Mucosa of rectum (tissue), 2 donors: ENCODE measurements around the gene FIGN.

Experiments
- H3K27ac ChIP-seq, 2 donors: one replicate each; pipeline ENCODE4 v1.7.0; 2013; ENCODE audit warnings: inconsistent platforms in 2 of 2, low read depth in 2 of 2, low read length in 2 of 2
- H3K27me3 ChIP-seq, 2 donors: one replicate each; pipeline ENCODE4 v1.7.0; 2013; ENCODE audit warnings: low read length in 2 of 2; ENCODE audit not compliant: control insufficient read depth in 2 of 2, insufficient read depth in 2 of 2
- H3K36me3 ChIP-seq, 2 donors: one replicate each; pipeline ENCODE4 v1.7.0; 2013; ENCODE audit warnings: low read length in 2 of 2; ENCODE audit not compliant: control insufficient read depth in 2 of 2, insufficient read depth in 2 of 2
- H3K4me1 ChIP-seq, 2 donors: one replicate each; pipeline ENCODE4 v1.7.0; 2013; ENCODE audit warnings: low read length in 2 of 2, mild to moderate bottlenecking in 1 of 2; ENCODE audit not compliant: control insufficient read depth in 2 of 2, insufficient read depth in 2 of 2
- H3K4me3 ChIP-seq, 2 donors: one replicate each; pipeline ENCODE4 v1.7.0; 2013; ENCODE audit warnings: low read length in 2 of 2
- H3K9ac ChIP-seq, 2 donors: one replicate each; pipeline ENCODE4 v1.7.0; 2013; ENCODE audit warnings: low read length in 2 of 2, low read depth in 1 of 2, mild to moderate bottlenecking in 1 of 2
- H3K9me3 ChIP-seq, 2 donors: one replicate each; pipeline ENCODE4 v1.7.0; 2013; ENCODE audit warnings: low read length in 2 of 2; ENCODE audit not compliant: control insufficient read depth in 2 of 2
- donor health status: healthy.
- donor health status: Normal muscosa, but diverticular disease.

Gene FIGN

DNA sequence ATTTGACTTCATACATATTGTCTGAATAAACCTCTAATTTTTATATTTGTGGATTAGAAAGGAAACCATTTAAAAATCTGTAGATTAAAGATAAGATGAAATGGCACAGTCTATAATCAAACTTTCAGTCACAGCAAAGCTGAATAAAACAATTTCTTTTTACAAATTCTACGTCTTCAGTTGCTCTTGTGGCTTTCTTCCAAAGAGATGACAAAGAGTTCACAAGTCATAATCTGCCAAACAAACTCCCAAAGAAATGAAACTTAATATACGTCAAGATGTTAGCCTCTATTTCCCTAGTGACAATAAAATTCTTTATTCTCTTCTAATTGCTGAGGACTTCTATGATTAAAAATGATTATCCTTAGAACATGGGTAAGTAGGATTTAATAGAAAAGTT lies 66.3 kb downstream of the FIGN start:
- H3K9me3 ChIP-seq, result no peaks in the 10 kb centered on the region

DNA sequence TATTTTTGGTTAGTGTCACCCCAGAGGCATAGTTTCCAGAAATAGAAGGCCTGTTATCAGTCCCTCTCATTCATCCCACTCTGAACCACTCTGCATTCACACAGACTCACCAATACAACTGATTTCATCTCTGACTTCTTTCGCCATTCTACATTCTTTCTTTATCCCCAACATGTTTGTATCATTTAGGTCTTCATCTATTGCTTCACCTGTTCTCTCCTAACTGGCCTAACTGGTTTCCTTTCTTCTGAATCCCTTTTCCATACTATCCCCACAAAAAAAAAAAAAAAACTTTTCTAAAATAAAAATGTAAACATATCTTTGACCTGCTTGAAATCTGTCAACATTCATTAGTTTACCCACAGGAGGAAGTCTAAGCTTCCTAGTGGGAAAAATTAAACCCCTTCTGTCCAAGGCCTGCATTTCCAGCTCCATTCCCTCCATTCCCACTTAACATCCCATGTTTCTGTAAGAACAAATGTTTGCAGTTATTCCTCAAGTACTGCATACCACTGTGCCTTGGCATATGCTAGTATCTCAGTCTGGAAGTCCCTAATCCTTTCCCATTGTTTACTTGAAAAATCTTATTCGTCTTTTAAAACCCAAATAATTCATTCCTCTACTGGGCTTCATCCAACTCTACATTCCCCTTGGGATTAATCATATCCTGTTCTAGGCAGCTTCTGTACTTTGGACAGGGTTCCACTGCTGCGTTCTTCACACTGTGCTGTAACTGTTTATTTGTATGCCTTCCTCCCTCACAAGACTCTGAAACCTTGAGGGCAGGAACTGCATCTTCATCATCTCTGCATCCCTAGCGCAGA lies 68.5 kb downstream of the FIGN start:
- Histone ChIP-seq H3K27ac (no peak overlapping the region), H3K36me3 (no peaks in the 10 kb centered on the region)

More for the DNA sequence above, 66.3 kb downstream of the FIGN start:
- Histone ChIP-seq H3K9ac (no peak overlapping the region), H3K36me3 (no peaks in the 10 kb centered on the region), H3K27ac (no peak overlapping the region), H3K4me3 (no peak overlapping the region), H3K4me1 (no peaks in the 10 kb centered on the region), H3K27me3 (peaks cover 0 to 2% of the 10 kb centered on the region in 2 donors)

DNA sequence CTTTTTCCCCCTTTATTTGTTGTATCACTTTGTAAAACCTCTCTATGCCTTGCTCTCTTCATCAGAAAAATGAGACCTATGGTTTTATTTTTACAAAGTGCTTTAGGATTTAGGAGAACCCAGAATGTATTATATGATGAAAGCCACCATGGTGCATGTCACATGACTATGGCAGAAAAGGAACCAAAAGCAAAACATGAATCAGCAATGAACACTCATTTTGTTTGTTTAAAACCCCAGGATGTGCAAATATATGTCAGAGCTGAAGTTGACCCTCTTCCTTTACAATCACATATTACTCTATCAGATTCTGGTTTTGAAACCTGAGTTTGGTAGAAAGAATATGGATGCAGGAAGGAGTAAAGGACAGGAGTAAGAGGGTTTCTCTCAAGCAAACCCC lies 70.0 kb downstream of the FIGN start:
- Histone ChIP-seq H3K9me3 (no peaks in the 10 kb centered on the region), H3K4me3 (no peak overlapping the region), H3K4me1 (no peaks in the 10 kb centered on the region), H3K27me3 (peaks cover 0 to 2% of the 10 kb centered on the region in 2 donors), H3K9ac (no peak overlapping the region), H3K27ac (no peak overlapping the region), H3K36me3 (no peaks in the 10 kb centered on the region)

More for the DNA sequence above, 68.5 kb downstream of the FIGN start:
- Histone ChIP-seq H3K4me3 (no peak overlapping the region), H3K4me1 (no peaks in the 10 kb centered on the region), H3K27me3 (peaks cover 0 to 2% of the 10 kb centered on the region in 2 donors), H3K9ac (no peak overlapping the region), H3K9me3 (no peaks in the 10 kb centered on the region)

DNA sequence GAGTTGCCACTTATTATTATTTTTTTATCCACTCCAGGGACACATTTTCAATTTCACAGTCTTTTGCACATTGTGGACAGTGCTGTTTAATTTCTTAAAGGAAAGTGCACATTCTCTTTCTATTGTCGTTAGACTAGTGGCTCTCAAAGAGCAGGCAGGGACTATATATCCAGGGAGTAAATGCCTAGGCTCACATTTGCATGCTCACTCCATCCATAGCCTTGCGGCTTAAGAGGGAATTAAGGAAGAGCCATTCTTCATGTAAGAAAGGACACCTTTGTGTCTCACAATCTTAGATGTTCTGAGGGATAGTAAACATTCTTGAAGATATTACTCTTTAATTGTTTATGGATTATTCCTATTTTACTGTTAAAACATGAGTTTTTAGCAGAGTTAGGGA lies 70.8 kb downstream of the FIGN start:
- H3K27ac ChIP-seq, result no peak overlapping the region
- no peaks in the 10 kb centered on the region for H3K9me3 ChIP-seq

DNA sequence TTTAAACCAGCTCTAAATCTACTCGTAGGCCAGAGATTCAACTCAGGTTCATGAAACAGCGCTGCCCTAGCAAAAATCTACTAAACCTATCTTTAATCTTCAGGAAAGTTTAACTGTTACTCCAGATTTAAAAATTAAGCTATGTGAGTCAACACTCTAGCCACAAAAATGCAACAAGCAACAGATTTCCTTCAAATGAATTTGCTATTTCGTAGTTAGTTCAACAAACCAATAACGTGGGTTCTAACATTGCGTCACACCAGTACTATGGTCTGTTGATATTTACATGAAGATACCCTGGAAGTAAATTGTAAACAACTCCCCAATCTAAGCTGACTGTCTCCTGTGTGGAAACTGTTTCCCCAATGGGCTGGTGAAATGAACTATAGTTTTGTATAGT lies 71.2 kb downstream of the FIGN start:
- Histone ChIP-seq H3K27ac (no peak overlapping the region), H3K9ac (no peak overlapping the region), H3K9me3 (no peaks in the 10 kb centered on the region), H3K4me1 (no peaks in the 10 kb centered on the region), H3K36me3 (no peaks in the 10 kb centered on the region), H3K27me3 (peaks cover 0 to 2% of the 10 kb centered on the region in 2 donors), H3K4me3 (no peak overlapping the region)

More for the DNA sequence above, 70.8 kb downstream of the FIGN start:
- H3K27me3 ChIP-seq, result peaks cover 0 to 2% of the 10 kb centered on the region in 2 donors
- H3K4me1 ChIP-seq, result no peaks in the 10 kb centered on the region
- H3K36me3 ChIP-seq, result no peaks in the 10 kb centered on the region
- no peak overlapping the region for H3K9ac ChIP-seq
- H3K4me3 ChIP-seq, result no peak overlapping the region

DNA sequence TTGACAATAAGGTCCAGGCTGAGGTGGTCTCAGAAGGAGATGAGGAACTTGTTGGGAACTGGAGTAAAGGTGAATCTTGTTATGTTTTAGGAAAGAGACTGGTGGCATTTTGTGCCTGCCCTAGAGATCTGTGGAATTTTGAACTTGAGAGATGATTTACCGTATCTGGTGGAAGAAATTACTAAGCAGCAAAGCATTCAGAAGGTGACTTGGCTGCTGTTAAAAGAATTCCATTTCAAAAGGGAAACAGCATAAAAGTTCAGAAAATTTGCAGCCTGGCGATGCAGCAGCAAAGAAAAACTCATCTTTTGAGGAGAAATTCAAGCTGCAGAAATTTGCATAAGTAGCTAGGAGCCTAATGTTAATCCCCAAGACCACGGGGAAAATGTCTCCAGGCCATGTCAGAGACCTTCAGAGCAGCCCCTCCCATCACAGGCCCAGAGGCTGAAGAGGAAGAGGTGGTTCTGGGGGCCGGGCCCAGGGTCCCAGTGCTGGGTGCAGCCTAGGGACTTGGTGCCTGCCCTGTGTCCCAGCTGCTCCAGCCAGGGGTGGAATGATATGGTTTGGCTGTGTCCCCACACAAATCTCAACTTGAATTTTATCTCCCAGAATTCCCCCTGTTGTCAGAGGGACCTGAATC lies 73.5 kb downstream of the FIGN start:
- Histone ChIP-seq H3K9ac (no peak overlapping the region), H3K9me3 (no peaks in the 10 kb centered on the region), H3K4me3 (no peak overlapping the region), H3K27me3 (no peaks in the 10 kb centered on the region), H3K36me3 (no peaks in the 10 kb centered on the region), H3K27ac (no peak overlapping the region), H3K4me1 (no peaks in the 10 kb centered on the region)

DNA sequence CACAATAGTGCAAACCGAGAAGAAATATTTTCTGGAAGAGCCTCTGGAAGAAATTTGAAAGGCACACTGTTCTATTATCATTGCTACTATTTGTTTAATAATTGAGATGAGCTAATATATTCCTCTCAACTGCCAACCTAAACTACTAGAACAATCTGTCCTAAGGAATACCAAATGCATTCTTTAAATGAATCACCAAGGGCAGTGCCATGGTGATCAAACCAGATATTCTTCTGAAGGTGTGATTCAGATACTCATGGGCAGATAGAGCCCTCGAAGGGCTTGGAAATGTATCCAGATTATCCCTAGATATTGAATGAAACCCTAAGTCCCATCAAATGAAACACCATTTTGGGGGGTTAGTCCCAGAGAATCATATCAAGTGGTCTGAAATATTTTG lies 76.6 kb downstream of the FIGN start:
- Histone ChIP-seq H3K4me1 (no peaks in the 10 kb centered on the region), H3K27ac (no peak overlapping the region), H3K9me3 (no peaks in the 10 kb centered on the region), H3K9ac (no peak overlapping the region), H3K4me3 (no peak overlapping the region), H3K27me3 (no peaks in the 10 kb centered on the region), H3K36me3 (no peaks in the 10 kb centered on the region)

DNA sequence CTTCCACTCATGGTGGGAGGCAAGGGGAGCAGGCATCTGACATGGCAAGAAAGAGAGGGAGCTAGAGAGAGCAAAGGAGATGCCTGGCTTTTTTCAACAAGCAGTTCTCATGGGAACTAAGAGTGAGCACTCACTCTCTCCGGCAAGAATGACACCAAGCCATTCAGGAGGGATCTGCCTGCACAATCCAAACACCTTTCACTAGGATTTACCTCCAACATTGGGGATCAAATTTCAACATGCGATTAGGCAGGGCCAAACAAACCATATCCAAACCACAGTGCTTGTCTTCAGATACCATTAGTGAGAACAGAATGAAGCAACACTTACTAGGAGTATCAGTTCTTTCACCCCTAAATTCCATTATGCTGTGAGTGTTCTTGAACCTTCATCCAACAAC lies 77.3 kb downstream of the FIGN start:
- H3K27me3 ChIP-seq, result no peaks in the 10 kb centered on the region
- no peak overlapping the region for H3K27ac ChIP-seq
- no peaks in the 10 kb centered on the region for H3K36me3 ChIP-seq
- no peaks in the 10 kb centered on the region for H3K4me1 ChIP-seq
- no peak overlapping the region for H3K4me3 ChIP-seq
- H3K9ac ChIP-seq, result no peak overlapping the region
- no peaks in the 10 kb centered on the region for H3K9me3 ChIP-seq

DNA sequence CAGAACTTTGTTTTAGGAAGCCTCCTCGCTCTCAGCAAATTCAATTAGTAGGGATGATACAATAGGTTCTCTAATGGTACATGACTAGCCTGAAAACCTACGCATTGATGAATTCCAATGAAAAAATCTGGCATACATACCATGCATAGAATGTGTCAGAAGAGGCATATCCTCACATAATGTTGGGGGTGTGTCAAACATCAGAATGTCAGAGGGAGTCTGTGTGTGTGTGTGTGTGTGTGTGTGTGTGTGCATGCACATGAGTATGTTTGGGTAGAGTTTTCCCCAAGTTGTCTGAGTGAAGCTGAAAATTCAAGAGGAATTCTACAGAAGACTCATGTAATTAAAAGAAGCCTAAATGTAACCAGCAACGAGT lies 78.5 kb downstream of the FIGN start:
- Histone ChIP-seq H3K36me3 (no peaks in the 10 kb centered on the region), H3K9me3 (no peaks in the 10 kb centered on the region), H3K4me3 (no peak overlapping the region), H3K27ac (no peak overlapping the region), H3K27me3 (no peaks in the 10 kb centered on the region), H3K9ac (no peak overlapping the region), H3K4me1 (no peaks in the 10 kb centered on the region)

DNA sequence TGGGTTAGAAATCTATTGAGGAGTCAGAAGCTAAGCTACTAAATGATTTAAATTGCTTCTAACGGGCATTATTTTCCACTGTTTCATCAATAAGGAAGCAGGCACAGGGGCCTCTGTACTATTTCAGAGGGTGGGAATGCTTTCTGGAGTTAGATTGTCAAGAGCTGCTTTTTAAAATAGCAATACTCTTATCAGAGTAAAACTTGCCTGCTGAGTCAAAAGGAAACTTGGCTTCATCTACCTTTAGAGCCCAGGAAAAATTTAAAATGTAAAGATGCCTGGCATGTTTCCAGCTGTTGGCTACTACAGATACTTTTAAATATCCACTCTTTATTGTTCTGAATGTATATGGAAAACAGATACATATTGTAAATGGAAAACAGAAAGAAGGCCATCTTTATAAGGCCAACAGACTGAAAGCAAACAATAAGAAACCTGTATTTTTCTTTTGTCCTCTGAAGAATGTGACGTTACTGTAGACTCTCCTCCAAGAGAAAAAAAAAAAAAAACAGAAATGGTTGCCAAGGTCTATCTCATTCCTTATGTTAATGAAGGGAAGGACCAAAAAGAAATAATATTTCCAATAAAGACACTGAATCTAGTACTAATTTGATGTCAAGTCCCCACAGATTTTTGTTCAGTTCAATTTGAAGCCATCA lies 79.1 kb downstream of the FIGN start:
- H3K4me1 ChIP-seq, result no peaks in the 10 kb centered on the region
- no peaks in the 10 kb centered on the region for H3K9me3 ChIP-seq
- no peak overlapping the region for H3K4me3 ChIP-seq
- H3K27me3 ChIP-seq, result no peaks in the 10 kb centered on the region
- H3K9ac ChIP-seq, result no peak overlapping the region
- H3K27ac ChIP-seq, result no peak overlapping the region
- H3K36me3 ChIP-seq, result no peaks in the 10 kb centered on the region
